Neural progenitor cell (in vitro differentiated cells): ENCODE measurements around the gene ZNF423. TPM values are rescaled to one million over a fixed set of nuclear protein-coding genes. Genes with fewer than 3 reads are reported as not detected.
A peak's percentile ranks its signal among the peaks of the same experiment; 100 is the strongest.

ENCODE experiments used
- DNase-seq: peaks from one replicate; pipeline ENCODE4 v3.0.0-alpha.2; 2016; ENCODE audit warnings: low spot score
- H2AFZ ChIP-seq: fragments of 200-600 bp; sonication (generic); replicated peaks from 2 replicates; pipeline ENCODE4 v1.6.1; 2016; ENCODE audit warnings: antibody characterized with exemption
- H3F3A ChIP-seq: fragments of 200-600 bp; sonication (generic); 2 replicates; pipeline ENCODE4 v1.6.1; 2016; ENCODE audit warnings: antibody characterized with exemption, low read depth
- H3K27ac ChIP-seq: fragments of 200-600 bp; sonication (generic); 2 replicates; pipeline ENCODE4 v1.5.1; 2016; ENCODE audit warnings: mild to moderate bottlenecking
- H3K27me3 ChIP-seq: fragments of 200-600 bp; sonication (generic); 2 replicates; pipeline ENCODE4 v1.6.1; 2016; ENCODE audit warnings: mild to moderate bottlenecking, moderate library complexity
- H3K36me3 ChIP-seq: fragments of 200-600 bp; sonication (generic); 2 replicates; pipeline ENCODE4 v1.5.1; 2016
- H3K4me1 ChIP-seq: fragments of 200-600 bp; sonication (generic); 2 replicates; pipeline ENCODE4 v1.6.1; 2016; ENCODE audit warnings: mixed run types
- H3K4me2 ChIP-seq: fragments of 200-600 bp; sonication (generic); 2 replicates; pipeline ENCODE4 v1.6.1; 2016
- H3K4me3 ChIP-seq: fragments of 200-600 bp; sonication (generic); 2 replicates; pipeline ENCODE4 v1.5.1; 2016
- H3K79me2 ChIP-seq: fragments of 200-600 bp; sonication (generic); 2 replicates; pipeline ENCODE4 v1.6.1; 2016; ENCODE audit warnings: low read depth
- H3K9ac ChIP-seq: fragments of 200-600 bp; sonication (generic); 2 replicates; pipeline ENCODE4 v1.6.1; 2016
- H3K9me3 ChIP-seq: fragments of 200-600 bp; sonication (generic); 2 replicates; pipeline ENCODE4 v1.5.1; 2016; ENCODE audit warnings: low read depth
- H4K20me1 ChIP-seq: fragments of 200-600 bp; sonication (generic); 2 replicates; pipeline ENCODE4 v1.6.1; 2016; ENCODE audit warnings: low read depth
- H3K27ac Mint-ChIP-seq: 3 replicates; pipeline ENCODE4 v1.8.0; 2021; ENCODE audit warnings: mixed read lengths
- H3K27me3 Mint-ChIP-seq: 2 replicates; pipeline ENCODE4 v1.8.0; 2022; ENCODE audit warnings: low read depth, mild to moderate bottlenecking, inconsistent platforms, moderate library complexity, mixed read lengths; ENCODE audit not compliant: insufficient read depth
- H3K36me3 Mint-ChIP-seq: 3 replicates; pipeline ENCODE4 v1.8.0; 2021; ENCODE audit warnings: mixed read lengths
- H3K4me1 Mint-ChIP-seq: 3 replicates; pipeline ENCODE4 v1.8.0; 2021; ENCODE audit warnings: mixed read lengths
- H3K4me3 Mint-ChIP-seq: 3 replicates; pipeline ENCODE4 v1.8.0; 2021; ENCODE audit warnings: mild to moderate bottlenecking, moderate library complexity, mixed read lengths
- H3K9me3 Mint-ChIP-seq: 3 replicates; pipeline ENCODE4 v1.8.0; 2020; ENCODE audit warnings: mixed read lengths
- EZH2 ChIP-seq: fragments of 200-600 bp; sonication (generic); IDR thresholded peaks from 2 replicates; pipeline ENCODE4 v1.6.1; 2017; ENCODE audit warnings: antibody characterized with exemption, mild to moderate bottlenecking, moderate library complexity
- EZH2phosphoT487 ChIP-seq: fragments of 200-600 bp; sonication (generic); IDR thresholded peaks from 2 replicates; pipeline ENCODE4 v1.6.1; 2017; ENCODE audit warnings: antibody characterized with exemption
- total RNA-seq: library from RNA; depleted of rRNA; stranded (reverse); fragments of >200 nt; gene quantifications from 2 replicates; pipeline ENCODE4 v1.2.3, GENCODE V29; 2015; ENCODE audit warnings: low replicate concordance
- TF ChIP-seq, protein P1 (sequence below): fragments of 200-600 bp; sonication (generic); IDR thresholded peaks from 2 replicates; pipeline ENCODE4 v1.5.1; 2017; ENCODE audit warnings: antibody characterized with exemption, mild to moderate bottlenecking

Gene ZNF423
- total RNA-seq, 1 donor from 2014 or later, result 21.9 TPM

DNA sequence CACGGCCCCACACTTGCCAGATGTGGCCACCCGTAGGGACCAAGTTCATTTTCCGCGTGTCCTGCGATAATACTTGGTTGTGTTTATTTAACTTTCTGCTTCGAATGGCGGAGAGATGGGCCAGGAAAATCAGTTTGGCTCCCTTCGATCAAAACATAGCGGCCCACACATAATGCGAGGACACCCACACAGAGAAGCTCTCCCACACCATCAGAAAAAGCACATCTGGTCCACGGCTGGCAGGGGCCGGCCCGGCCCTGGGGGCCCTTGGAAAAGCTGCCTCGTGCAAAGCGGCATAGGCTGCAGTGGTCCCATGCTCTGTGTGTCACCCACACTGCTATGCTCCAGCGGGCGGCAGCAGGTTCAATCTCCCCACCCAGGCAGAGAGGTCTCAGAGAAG is 46.9 kb downstream of the ZNF423 start:
- Histone ChIP-seq H3K9me3 (no peaks in the 10 kb centered on the region), H4K20me1 (peaks cover 95% of the 10 kb centered on the region), H3F3A (peaks cover 15% of the 10 kb centered on the region), H3K27ac (no peak overlapping the region), H3K9ac (no peak overlapping the region), H3K27me3 (no peaks in the 10 kb centered on the region), H3K4me3 (no peak overlapping the region), H3K4me2 (no peak overlapping the region), H2AFZ (no peak overlapping the region), H3K79me2 (peaks cover 94% of the 10 kb centered on the region), H3K4me1 (peaks cover 19% of the 10 kb centered on the region), H3K36me3 (no peaks in the 10 kb centered on the region)
- DNase-seq, result no peak
- no peak for TF ChIP-seq EZH2
- TF ChIP-seq, protein P1, sequence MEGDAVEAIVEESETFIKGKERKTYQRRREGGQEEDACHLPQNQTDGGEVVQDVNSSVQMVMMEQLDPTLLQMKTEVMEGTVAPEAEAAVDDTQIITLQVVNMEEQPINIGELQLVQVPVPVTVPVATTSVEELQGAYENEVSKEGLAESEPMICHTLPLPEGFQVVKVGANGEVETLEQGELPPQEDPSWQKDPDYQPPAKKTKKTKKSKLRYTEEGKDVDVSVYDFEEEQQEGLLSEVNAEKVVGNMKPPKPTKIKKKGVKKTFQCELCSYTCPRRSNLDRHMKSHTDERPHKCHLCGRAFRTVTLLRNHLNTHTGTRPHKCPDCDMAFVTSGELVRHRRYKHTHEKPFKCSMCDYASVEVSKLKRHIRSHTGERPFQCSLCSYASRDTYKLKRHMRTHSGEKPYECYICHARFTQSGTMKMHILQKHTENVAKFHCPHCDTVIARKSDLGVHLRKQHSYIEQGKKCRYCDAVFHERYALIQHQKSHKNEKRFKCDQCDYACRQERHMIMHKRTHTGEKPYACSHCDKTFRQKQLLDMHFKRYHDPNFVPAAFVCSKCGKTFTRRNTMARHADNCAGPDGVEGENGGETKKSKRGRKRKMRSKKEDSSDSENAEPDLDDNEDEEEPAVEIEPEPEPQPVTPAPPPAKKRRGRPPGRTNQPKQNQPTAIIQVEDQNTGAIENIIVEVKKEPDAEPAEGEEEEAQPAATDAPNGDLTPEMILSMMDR, result no peak
- no peak for TF ChIP-seq EZH2phosphoT487
- Mint-ChIP-seq H3K27ac (no peak overlapping the region), H3K4me3 (no peak overlapping the region), H3K36me3 (peaks cover 5% of the 10 kb centered on the region), H3K27me3 (peaks cover 10% of the 10 kb centered on the region), H3K4me1 (peaks cover 62% of the 10 kb centered on the region), H3K9me3 (no peaks in the 10 kb centered on the region)

DNA sequence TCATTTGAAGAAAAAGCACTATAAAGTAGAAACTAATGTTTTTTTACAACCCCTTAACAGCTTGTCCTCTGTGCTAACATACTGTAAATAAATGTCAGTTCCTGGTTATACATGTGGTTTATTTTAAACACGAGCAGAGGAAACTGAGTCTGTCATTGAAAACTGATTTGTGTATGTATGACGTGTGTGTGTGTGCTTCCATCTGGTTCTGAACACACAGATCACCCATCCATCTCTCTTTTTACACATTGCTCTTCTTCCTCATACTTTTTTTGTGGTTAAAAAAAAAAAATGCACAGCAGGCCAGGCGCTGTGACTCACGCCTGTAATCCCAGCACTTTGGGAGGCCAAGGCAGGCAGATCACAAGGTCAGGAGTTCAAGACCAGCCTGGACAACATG is 49.5 kb downstream of the ZNF423 start:
- Histone ChIP-seq H3K79me2 (peaks cover 93% of the 10 kb centered on the region), H2AFZ (no peak overlapping the region), H3F3A (peaks cover 9% of the 10 kb centered on the region), H3K4me3 (no peak overlapping the region), H3K4me2 (no peak overlapping the region), H3K36me3 (no peaks in the 10 kb centered on the region), H3K9ac (no peak overlapping the region), H3K27me3 (no peaks in the 10 kb centered on the region), H3K9me3 (no peaks in the 10 kb centered on the region), H4K20me1 (peaks cover 83% of the 10 kb centered on the region), H3K4me1 (peaks cover 12% of the 10 kb centered on the region), H3K27ac (no peak overlapping the region)
- Mint-ChIP-seq H3K4me3 (no peak overlapping the region), H3K27me3 (peaks cover 10% of the 10 kb centered on the region), H3K9me3 (no peaks in the 10 kb centered on the region), H3K4me1 (peaks cover 41% of the 10 kb centered on the region), H3K27ac (peak overlapping the region; percentile 78), H3K36me3 (peaks cover 7% of the 10 kb centered on the region)
- TF ChIP-seq, protein P1, result no peak
- TF ChIP-seq EZH2, result no peak
- no peak for TF ChIP-seq EZH2phosphoT487
- no peak for DNase-seq

DNA sequence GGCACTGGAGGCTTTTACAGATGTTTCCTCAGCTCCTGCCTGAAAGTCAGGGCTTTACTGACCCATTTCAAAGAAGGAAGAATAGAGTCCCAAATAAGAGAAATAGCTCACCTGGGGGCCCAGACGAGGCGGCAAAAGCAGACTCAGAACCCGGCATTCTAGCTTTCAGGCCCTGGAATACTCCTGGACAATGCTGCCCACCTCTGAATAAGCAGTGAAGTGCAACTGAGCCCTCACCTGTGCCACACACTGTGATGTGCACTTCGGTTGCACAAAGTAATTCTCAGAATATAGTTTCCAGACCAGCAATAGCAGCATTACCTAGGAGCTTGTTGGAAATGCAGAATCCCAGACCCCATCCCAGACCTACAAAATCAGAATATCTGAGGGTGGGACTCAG is 54.6 kb downstream of the ZNF423 start:
- no peak overlapping the region for H3K4me2 ChIP-seq
- no peak for DNase-seq
- H2AFZ ChIP-seq, result no peak overlapping the region
- H3K4me3 Mint-ChIP-seq, result peak overlapping the region; percentile 70
- no peaks in the 10 kb centered on the region for H3K9me3 Mint-ChIP-seq
- no peaks in the 10 kb centered on the region for H3K27me3 Mint-ChIP-seq
- no peaks in the 10 kb centered on the region for H3K9me3 ChIP-seq
- no peaks in the 10 kb centered on the region for H3K36me3 ChIP-seq
- no peak overlapping the region for H3K27ac Mint-ChIP-seq
- peaks cover 39% of the 10 kb centered on the region for H3K4me1 Mint-ChIP-seq
- H3K27ac ChIP-seq, result no peak overlapping the region
- H3F3A ChIP-seq, result peaks cover 12% of the 10 kb centered on the region
- peaks cover 90% of the 10 kb centered on the region for H3K79me2 ChIP-seq
- H3K9ac ChIP-seq, result no peak overlapping the region
- no peak for TF ChIP-seq EZH2phosphoT487
- no peak for TF ChIP-seq EZH2
- TF ChIP-seq, protein P1, result no peak
- H3K4me1 ChIP-seq, result peaks cover 14% of the 10 kb centered on the region
- H3K27me3 ChIP-seq, result no peaks in the 10 kb centered on the region
- peaks cover 11% of the 10 kb centered on the region for H3K36me3 Mint-ChIP-seq
- H4K20me1 ChIP-seq, result peaks cover 82% of the 10 kb centered on the region
- no peak overlapping the region for H3K4me3 ChIP-seq
